Loucy (cell line): ENCODE data around the gene FLVCR2.

ENCODE experiments used
- H2AFZ ChIP-seq: fragments of 200-600 bp; sonication (generic); 2 replicates; pipeline ENCODE4 v1.6.0; 2016; ENCODE audit warnings: antibody characterized with exemption, mild to moderate bottlenecking, low read length, moderate library complexity
- H3F3A ChIP-seq: fragments of 200-600 bp; 2 replicates; pipeline ENCODE4 v1.6.0; 2016; ENCODE audit warnings: antibody characterized with exemption, low read depth, mild to moderate bottlenecking
- H3K27me3 ChIP-seq: fragments of 200-600 bp; sonication (generic); 2 replicates; pipeline ENCODE4 v1.6.1; 2014; ENCODE audit warnings: low read length, mild to moderate bottlenecking; ENCODE audit not compliant: insufficient read depth, poor library complexity, severe bottlenecking
- H3K36me3 ChIP-seq: fragments of 200-600 bp; sonication (generic); 2 replicates; pipeline ENCODE4 v1.6.1; 2016; ENCODE audit warnings: low read length; ENCODE audit not compliant: insufficient read depth
- H3K4me1 ChIP-seq: fragments of 200-600 bp; sonication (generic); 2 replicates; pipeline ENCODE4 v1.5.1; 2014; ENCODE audit warnings: low read length, mild to moderate bottlenecking; ENCODE audit not compliant: insufficient read depth, poor library complexity, severe bottlenecking
- H3K4me2 ChIP-seq: fragments of 200-600 bp; sonication (generic); 2 replicates; pipeline ENCODE4 v1.6.0; 2014; ENCODE audit warnings: antibody characterized with exemption, low read length, low read depth, mild to moderate bottlenecking; ENCODE audit not compliant: poor library complexity, severe bottlenecking
- H3K4me3 ChIP-seq: fragments of 200-600 bp; sonication (generic); 2 replicates; pipeline ENCODE4 v1.5.1; 2014; ENCODE audit warnings: low read length, mild to moderate bottlenecking, mixed read lengths; ENCODE audit not compliant: poor library complexity, severe bottlenecking
- H3K79me2 ChIP-seq: fragments of 200-600 bp; sonication (generic); 2 replicates; pipeline ENCODE4 v1.6.1; 2014; ENCODE audit warnings: low read length; ENCODE audit not compliant: insufficient read depth
- H3K9ac ChIP-seq: fragments of 200-600 bp; sonication (generic); 2 replicates; pipeline ENCODE4 v1.6.0; 2014; ENCODE audit warnings: mild to moderate bottlenecking, low read depth, low read length, moderate library complexity; ENCODE audit not compliant: poor library complexity, severe bottlenecking
- H3K9me2 ChIP-seq: fragments of 200-600 bp; sonication (generic); replicated peaks from 2 replicates; pipeline ENCODE4 v1.6.1; 2016; ENCODE audit warnings: low read depth, low read length, mixed read lengths
- H3K9me3 ChIP-seq: fragments of 200-600 bp; sonication (generic); 2 replicates; pipeline ENCODE4 v1.6.1; 2014; ENCODE audit warnings: mild to moderate bottlenecking, antibody characterized with exemption, low read length, low read depth; ENCODE audit not compliant: insufficient read depth
- H4K20me1 ChIP-seq: fragments of 200-600 bp; sonication (generic); 2 replicates; pipeline ENCODE4 v1.6.0; 2014; ENCODE audit warnings: antibody characterized with exemption, low read length, mild to moderate bottlenecking; ENCODE audit not compliant: insufficient read depth, poor library complexity, severe bottlenecking
- CTCF ChIP-seq: fragments of 200-600 bp; sonication (generic); conservative IDR thresholded peaks from 2 replicates; pipeline ENCODE4 v1.5.1; 2014; ENCODE audit warnings: mild to moderate bottlenecking, antibody characterized with exemption, low read length
- EZH2phosphoT487 ChIP-seq: fragments of 200-600 bp; IDR thresholded peaks from 2 replicates; pipeline ENCODE4 v1.6.1; 2018; ENCODE audit warnings: antibody characterized with exemption, mild to moderate bottlenecking, moderate library complexity, borderline replicate concordance

FLVCR2 gene

GRCh38 chr14:75614179-75614578 lies 35.8 kb downstream of the FLVCR2 start:
- Histone ChIP-seq H3K4me1 (no peaks in the 10 kb centered on the region), H3K36me3 (no peaks in the 10 kb centered on the region), H3K79me2 (no peaks in the 10 kb centered on the region), H2AFZ (no peak overlapping the region), H3K9ac (no peak overlapping the region), H3K4me2 (no peak overlapping the region), H3K9me3 (no peaks in the 10 kb centered on the region), H3K4me3 (no peak overlapping the region), H4K20me1 (no peaks in the 10 kb centered on the region), H3F3A (no peaks in the 10 kb centered on the region), H3K9me2 (no peaks in the 10 kb centered on the region), H3K27me3 (no peaks in the 10 kb centered on the region)
- TF ChIP-seq EZH2phosphoT487 = no peak
- no peak for TF ChIP-seq CTCF

DNA sequence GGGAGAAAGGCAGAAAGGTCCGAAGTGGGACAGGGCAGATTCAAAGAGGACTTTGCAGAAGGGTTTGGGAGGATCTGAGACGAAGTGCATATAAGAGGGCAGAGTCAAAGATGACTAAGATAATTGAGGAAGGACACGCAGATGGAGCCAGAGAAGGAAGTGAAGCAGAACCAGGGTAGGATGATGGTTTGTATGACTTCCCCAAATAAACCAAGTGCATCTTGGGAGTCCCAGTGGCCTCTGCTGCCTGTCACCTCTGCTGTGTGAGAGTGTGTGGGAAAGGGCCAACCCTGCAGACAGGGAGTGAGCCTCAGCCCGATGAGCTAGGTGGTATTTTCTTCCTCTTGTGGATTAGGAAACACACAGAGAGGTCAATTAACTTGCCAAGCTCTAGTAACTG lies 36.8 kb downstream of the FLVCR2 start:
- H4K20me1 ChIP-seq = no peaks in the 10 kb centered on the region
- H3K9me3 ChIP-seq = no peaks in the 10 kb centered on the region
- H3K9me2 ChIP-seq = no peaks in the 10 kb centered on the region
- no peaks in the 10 kb centered on the region for H3K79me2 ChIP-seq
- H3K9ac ChIP-seq = no peak overlapping the region
- H3F3A ChIP-seq = no peaks in the 10 kb centered on the region
- no peaks in the 10 kb centered on the region for H3K27me3 ChIP-seq
- H3K4me2 ChIP-seq = no peak overlapping the region
- H2AFZ ChIP-seq = no peak overlapping the region
- H3K4me3 ChIP-seq = no peak overlapping the region
- no peaks in the 10 kb centered on the region for H3K4me1 ChIP-seq
- H3K36me3 ChIP-seq = no peaks in the 10 kb centered on the region
- TF ChIP-seq CTCF (no peak), EZH2phosphoT487 (no peak)

DNA sequence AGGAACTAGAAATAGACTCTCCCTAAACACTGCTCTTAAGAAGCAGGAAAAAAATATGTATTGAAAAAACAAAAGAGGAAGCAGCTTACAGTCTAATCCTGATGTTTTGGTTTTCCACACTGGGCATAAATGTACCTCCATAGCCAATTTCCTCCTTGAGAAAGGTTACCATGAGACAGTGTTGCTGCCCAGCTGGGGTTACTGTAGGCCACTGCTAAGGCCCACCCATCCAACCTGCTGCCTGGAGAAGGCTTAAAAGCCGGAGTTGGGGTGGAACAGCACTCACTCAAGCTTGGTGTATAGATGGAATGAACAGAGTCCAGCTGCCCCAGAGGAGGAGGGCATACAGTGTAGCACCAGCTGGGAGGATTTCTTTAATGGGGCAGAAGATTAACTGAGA lies 41.1 kb downstream of the FLVCR2 start:
- Histone ChIP-seq H2AFZ (no peak overlapping the region), H3K4me2 (no peak overlapping the region), H3F3A (no peaks in the 10 kb centered on the region), H3K4me1 (no peaks in the 10 kb centered on the region), H3K4me3 (no peak overlapping the region), H3K9ac (no peak overlapping the region), H3K27me3 (no peaks in the 10 kb centered on the region), H3K9me3 (no peaks in the 10 kb centered on the region), H3K9me2 (no peaks in the 10 kb centered on the region), H3K79me2 (no peaks in the 10 kb centered on the region), H4K20me1 (no peaks in the 10 kb centered on the region), H3K36me3 (no peaks in the 10 kb centered on the region)
- TF ChIP-seq EZH2phosphoT487 = no peak
- TF ChIP-seq CTCF = no peak
